Dedifferentiated amniotic fluid mesenchymal stem cell (primary cell): ENCODE results near the gene PRRX2.
"Not testable (repeated sequence)": the region's sequence is repeated elsewhere in the genome, so short reads cannot be mapped to it uniquely, and the experiment has no call there.

Source experiments
- DNase-seq: peaks from one replicate; pipeline ENCODE4 v3.0.0-alpha.2; 2016; ENCODE audit errors: extremely low spot score

PRRX2 gene

DNA sequence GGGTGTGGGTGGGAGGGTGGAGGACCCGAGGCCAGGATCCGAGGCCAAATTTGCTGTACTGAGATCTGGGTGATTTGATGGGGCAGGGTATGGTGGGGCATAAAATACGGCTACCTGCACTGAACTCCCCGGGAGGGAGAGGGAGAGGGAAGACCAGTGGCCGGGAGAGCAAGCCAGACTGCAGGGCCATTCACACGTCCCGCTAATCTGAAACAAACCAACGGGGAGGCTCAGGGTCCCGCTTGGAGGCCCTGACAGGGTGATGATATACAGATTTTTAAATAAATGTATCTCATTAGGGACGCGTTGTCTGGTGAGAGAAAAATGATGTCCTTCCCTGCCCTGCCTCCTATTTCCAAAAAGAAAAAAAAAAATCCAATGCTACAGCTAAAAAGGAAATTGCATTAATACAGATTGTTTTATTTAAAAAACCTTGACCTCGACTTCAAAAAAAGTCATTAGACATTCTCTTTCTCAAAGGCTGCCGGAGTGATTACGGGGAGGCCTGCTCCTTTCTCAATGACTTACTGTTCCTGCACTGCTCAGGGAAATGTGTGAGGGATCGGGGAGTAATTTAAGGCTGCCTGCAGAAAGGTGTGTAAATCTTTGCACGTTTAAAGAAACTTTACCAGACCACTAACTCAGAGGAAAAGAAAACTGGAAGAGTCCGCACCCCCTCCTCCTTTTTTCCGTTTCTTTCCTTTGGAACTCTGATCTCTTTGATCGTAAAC is 11.5 kb upstream of the PRRX2 start:
- DNase-seq: no peak

DNA sequence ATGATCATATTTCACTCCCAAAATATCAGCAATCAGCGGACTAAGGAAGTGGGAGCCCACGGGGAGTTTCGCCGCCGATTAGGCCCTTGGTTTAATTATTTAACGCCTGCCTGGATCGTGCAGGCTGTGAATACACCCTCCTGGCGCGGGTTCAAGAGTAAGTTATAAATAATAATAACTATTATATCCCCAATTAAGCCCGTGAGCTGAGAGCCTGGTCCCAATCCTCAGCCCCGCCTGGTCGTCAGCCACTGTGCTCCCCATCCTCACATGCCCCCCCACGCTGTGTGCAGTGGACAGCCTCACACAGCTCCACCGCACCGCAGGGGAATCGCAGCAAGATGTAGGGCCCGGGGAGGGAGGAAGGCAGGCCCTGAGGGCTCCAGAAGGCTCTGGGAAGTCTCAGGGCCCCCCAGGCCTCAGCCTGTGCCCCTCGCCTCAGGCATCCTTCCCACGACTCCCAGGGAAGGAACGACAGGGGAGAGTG is 10.8 kb upstream of the PRRX2 start:
- DNase-seq: no peak

DNA sequence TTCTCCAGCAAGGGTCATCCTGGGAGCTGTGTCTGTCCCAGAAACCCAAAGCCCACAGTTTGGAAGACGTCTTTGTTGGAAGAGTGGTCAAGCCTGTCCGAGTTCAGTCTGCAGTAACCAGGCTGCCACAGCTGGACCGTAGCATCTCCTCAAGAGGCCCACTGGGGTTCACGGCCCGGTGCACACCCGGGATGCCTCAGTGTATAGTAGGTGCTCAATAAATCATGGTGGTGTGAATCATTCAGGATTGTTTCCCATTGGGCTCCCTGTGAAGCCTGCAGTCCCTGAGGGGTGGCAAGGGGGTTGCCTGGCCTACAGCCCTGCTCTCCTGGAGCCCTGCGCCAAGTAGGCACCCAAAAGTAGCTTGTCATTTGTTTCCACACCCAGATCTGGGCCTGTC is 10.3 kb upstream of the PRRX2 start:
- DNase-seq: no peak

DNA sequence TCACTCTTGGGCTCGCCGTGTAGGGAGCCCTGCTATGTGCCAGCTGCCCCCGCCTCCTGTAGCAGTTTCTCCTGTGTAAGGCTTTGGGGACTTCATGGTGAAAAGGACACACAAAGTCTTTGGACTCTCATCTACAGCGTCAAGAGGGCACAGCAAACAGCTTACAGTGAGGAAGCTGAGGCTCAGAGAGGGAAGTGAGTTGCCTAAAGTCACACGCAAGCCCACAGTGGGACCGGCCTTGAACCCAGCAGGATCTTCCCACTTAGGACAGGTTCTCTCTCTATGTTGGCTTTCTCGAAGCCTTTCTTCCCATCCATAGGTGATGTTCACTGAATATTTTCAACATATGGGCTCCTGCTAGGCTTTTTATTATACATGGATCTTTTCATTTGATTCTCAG is 9.8 kb upstream of the PRRX2 start:
- DNase-seq: no peak

DNA sequence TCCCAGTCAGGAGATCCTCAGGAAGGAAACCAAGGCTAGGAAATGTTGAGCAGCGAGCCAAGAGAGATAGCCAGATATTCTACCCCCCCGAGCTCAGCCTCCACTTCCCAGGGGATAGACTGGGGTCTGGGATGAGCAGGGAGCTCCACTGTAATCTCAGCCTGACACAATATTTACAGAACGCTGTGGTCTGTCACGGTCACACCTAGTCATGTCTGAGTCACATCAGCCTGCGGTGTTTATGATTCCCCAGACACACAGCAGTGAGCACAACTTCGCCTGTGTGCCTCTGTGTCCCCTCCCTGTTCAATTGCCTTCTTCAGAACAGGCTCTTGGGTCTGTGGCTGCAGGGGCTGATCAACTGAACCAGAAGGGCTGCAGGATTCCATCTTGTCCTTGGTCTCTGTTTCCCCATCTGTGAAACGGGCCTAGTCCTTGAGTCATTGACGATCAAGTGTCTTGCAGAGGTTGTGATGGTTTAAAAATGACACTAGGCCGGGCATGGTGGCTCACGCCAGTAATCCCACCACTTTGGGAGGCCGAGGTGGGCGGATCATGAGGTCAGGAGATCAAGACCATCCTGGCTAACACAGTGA is 8.6 kb upstream of the PRRX2 start:
- DNase-seq: peak; percentile 51

DNA sequence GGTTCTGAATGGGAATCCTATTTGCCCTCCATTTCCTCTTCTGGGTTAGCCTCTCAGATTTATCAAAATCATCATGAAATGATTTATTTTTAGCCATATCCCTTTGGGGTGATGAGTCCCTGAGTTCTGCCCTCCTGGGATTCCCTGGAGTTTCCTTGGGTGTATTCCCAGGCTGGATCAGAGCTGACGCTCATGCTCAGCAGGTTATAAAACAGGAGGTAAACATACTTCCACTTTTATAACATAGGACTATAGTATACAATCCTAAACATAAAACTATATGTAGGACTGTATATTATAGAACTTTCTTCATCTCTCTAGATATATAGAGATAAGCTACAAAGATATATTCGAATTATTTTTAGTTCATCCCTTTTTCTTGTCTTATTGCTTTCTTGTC is 4.4 kb upstream of the PRRX2 start:
- DNase-seq: no peak

DNA sequence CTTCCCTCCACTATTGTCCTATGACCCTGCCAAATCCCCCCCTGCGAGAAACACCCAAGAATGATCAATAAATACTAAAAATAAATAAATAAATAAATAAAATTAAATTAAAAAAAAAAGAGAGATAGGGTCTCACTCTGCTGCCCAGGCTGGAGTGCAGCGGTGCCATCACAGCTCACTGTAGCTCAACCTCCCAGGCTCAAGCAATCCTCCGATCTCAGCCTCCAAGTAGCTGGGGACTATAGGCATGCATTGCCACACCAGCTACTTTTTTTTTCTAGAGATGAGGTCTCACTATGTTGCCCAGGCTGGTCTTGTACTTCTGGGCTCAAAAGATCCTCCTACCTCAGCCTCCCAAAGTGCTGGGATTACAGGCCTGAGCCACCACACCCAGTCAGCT is 3.2 kb upstream of the PRRX2 start:
- DNase-seq: not testable (repeated sequence)

DNA sequence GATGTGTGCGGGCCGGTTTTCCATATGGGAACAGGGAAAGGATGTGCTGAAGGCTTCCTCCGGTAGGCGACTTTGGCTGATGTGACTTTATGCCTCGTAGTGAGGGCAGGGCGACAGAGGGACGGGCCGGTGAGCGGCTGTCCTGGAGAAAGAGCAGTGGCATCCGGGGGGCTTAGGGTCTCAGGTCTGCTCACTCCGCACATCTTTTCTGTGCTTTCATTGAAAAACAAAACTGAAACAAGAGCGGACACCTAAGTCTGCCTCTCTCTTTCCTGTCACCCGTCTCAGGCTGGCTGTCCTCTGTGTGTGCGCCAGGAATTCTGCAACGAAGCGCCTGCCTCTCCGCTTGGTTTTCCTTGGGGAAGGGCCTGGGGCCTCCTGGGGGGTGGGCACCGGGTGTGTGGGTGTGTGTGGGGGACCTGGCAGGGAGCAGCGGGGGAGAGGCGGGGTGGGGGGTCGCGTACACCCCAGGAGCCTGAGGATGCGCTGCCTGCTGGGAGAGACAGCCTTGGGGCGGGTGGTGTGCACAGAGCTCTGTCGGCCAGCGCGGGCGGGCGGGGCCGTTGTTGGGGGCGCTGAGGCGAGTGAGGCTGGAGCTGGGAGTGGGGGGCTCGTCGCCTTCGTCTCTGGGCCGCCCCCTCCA is 580 bp upstream of the PRRX2 start:
- no peak for DNase-seq

DNA sequence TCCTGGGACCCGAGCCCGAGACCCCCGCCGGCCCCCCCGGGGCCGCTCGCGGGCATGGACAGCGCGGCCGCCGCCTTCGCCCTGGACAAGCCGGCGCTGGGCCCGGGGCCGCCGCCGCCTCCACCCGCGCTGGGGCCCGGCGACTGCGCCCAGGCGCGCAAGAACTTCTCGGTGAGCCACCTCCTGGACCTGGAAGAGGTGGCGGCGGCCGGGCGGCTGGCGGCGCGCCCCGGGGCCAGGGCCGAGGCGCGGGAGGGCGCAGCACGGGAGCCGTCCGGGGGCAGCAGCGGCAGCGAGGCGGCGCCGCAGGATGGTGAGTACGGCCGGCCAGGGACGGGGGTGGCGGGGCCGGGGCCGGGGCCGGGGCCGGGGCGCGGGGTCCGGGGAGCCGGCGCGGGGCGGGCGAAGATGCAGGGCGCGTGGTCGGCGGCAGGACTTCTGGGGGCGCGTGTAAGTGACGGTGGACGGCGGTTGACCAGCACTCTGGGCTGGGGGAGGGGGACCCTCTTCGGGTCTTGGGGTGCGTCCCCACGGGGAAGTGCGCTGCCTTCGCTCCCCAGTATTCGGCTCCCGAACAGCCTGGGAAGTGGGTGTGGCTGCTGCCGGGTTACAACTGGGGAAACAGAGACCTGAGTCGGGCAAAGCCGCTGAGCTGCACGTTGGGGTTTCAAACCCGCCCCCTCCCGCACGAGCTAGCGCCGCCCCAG is 520 bp downstream of the PRRX2 start:
- DNase-seq: no peak

DNA sequence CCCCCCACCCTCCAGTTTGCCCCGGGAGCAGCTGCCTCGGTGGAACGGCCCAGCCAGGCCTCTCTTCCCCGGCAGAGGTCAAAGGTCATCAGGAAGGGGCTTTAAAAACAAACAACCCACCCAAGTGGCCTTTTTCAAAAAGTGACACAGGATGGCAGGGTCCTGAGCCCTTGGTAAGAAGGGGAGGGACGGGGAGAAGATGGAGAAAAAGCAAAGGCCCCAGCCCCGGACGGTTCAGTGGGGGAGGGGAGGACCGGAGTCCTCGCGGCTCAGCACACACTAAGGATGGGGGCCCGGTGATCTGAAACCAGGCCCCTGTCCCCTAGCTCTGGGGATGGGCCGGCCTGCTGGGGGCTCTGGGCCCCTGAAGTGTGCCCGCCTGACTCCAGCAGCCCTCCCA is 1.1 kb downstream of the PRRX2 start:
- DNase-seq: no peak

DNA sequence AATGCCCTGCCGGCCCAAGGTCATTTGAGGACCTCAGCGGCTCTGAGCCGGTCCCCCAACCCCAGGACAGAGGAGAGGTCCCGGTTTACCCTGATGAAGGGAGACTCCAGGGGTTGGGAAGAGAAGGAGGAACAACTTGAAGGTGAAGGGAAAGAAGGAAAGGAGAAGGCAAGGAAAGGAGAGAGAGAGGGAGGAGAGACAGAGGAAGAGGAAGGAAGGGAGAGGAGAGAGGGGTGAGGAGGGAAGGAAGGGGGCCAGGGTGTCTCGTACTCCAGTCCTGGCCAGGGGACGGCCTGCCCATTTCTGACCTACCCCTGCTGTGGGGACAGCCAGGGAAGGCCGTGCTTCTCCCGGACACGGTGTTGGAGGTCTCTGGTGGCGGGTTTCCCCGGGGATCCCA is 1.9 kb downstream of the PRRX2 start:
- DNase-seq: no peak

DNA sequence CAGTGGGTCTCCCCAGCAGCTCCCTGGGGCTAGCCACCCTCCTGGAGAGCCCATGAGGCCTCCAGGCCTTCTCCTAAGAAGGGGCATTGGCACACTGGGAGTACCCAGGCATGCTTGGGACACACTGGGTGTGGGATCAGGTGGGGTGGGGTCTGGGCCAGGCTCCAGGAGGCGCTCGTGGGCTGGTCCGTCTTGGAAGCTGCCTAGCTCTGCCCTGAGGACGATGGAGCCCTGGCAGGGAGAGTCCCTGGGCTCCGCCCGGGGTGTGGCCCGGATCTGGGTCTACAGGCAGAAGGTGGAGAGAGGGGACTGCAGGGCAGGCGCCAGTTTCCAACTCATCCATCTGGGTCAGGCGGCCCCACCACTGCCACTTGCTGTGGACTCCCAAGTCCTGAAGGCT is 2.4 kb downstream of the PRRX2 start:
- DNase-seq: no peak

DNA sequence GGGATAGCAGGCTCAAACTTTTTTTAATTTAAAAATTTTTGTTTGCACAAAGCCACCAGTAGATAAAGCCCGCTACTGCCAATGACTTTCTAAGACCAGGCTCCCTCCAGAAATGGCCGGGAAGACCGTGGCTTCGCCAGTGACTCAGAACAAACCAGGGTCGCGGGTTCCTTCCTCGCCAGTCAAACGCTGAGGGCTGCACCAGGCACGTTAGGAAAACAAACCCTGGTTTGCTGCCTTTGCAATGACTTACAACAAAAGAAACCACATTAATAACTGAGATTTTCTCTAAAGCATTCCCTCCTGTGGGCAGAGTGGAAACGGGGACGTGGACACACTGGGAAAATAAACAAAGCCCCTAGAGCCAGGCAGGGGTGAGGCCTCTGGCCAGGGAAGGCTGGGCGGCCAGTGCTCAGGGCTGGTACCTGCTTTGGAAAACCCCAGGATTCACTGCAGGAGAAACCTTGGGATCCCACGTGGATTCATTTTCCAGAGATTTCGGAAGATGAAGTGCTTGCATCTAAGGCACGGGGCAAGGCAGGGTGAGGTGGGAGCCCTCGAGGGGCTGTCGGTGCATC is 3.8 kb downstream of the PRRX2 start:
- DNase-seq: peak; percentile 77

DNA sequence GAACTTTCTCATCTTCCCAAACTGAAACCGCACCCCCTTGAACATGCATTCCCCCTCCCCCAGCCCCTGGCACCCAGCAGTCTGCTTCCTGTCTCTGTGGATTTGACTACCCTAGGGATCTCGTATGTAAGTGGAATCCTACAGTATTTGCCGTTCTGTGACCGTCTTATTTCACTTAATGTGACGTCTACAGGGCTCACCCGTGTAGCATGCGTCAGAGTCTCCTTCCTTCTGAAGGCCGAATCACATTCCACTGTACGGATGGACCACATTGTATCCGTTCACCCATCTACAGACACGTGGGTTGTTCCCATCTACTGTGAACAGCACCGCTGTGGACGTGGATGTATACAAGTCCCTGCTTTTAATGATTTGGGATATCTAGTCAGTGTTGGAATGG is 4.5 kb downstream of the PRRX2 start:
- DNase-seq: peak; percentile 74

DNA sequence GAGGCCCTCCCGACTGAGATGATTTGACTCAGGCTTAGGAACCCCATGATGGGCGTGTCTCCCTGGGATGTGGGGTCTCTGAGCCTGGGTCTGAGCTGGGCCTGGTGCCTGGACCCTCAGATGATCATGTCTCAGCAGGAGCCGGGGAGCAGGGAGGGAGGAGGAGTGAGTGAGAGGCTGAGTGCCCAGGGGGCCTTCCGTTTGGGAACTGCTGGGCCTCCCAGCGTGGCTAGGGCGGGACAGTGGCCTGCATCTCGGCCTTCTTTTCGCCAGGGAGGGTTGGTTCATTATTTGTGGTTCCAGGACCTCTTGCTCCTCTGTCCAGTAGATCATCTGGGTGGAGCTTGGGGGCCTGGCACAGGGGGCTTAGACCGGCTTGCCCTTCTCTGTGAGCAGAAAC is 5.6 kb downstream of the PRRX2 start:
- no peak for DNase-seq

DNA sequence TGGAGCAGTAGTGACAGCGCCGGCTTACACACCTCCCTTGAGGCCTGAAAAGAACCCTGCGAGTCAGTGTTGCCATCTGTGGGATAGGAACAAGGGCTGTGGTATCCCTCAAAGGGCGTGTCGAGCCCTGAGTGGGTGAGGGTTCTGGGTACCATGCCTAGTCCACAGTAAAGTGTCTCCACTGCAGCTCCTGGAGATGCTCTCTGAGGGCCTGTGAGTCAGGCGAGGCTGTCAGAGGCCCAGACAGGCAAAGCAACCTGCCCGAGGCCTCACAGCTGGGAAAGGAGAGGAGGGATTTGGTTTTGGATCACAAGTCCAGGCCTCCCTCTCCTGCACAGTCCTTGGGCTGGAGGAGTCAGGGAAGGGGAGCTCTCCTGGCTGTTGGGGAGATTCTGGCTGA is 6.1 kb downstream of the PRRX2 start:
- DNase-seq: no peak

DNA sequence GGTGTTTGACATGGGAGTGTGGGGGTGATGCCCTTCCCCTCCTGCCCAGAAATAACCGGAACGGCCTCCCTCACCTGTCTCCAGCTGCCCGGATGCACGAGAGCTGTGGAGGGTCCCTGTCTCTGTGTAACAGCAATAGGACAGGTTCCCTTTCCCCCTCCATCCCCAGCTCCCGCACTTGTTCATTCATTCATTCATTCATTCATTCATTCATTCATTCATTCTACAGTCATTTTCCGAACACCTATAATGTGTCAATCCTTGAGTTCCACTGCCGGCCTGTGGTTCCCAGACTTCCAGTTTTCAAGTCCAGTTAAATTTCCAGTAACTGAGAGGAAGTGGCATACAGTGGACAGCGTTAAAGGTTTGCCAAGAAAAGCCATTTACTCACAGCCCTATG is 7.3 kb downstream of the PRRX2 start:
- no peak for DNase-seq

DNA sequence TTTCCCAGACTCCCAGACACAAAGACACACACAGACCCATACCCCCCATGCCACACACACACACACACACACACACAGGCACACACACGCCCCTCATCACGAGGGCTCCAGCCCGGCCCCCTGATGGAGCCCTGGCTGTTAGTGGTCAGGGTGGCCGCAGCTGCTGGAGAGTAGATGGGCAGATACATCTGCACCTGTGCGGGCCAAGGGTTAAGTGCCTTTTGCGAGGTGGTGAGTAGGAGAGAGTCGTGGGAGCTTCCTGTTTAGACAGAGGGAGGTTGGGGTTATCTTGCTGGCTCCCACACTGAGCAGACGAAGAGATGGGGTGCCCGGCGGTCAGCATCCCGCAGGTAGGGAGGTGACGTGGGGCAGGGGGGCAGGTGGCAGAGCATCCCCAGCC is 8.2 kb downstream of the PRRX2 start:
- no peak for DNase-seq

DNA sequence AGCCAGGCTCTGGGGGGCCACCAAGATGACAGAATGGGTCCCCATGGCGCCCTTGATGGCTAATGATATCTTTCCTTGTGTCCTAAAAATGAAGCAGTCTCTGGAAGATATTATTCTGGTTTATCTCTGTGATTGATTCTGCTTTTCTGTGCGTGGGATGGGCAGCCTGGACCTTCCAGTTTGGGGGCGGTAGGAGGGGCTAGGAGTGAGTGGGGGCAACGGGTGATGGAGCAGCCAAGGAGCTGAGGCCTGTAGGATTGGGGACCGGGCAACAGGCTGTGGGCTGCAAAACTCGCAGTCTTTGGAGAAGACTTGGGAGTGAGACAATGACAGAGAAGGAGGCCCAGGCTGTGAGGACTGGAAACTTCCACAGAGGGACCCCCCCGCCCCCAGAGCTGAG is 8.8 kb downstream of the PRRX2 start:
- DNase-seq: no peak

DNA sequence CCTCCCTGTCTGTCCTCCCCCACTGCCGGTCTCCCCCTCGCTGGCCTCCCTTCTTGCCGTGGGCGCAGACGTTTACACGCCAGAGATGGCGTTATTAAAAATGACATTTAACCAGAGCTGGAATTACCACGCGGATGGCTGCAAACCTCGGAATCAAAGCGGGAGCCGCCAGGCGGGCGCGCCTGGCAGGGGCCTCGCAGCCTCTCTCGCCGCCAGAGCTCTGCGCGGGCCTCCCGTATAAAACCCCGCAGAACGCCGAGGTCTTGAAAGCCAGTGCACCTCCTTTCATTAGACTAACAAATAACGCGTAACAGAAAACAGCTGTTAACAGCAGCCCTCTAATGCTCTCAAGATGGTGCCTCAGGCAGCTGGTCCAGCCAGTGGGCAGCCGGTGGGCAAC is 10.2 kb downstream of the PRRX2 start:
- no peak for DNase-seq

DNA sequence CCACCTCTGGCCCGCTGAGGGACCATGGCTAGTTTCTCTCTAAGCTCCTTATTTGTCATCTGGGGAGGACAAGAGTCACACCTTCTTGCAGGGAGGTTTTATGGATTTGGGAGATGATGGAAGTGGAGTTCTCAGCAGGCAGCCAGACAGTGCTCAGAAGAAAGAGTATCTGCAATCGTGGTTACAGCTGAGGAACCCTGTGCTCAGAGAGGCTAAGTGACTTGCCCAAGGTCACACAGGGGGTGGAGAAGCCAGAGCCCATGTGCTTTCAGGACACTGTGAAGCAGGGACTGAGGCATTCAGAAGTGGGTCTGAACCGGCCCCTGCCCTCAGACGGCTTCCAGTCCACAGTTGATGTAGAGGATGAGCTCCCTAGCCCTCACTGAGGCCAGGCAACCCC is 10.8 kb downstream of the PRRX2 start:
- DNase-seq: no peak

DNA sequence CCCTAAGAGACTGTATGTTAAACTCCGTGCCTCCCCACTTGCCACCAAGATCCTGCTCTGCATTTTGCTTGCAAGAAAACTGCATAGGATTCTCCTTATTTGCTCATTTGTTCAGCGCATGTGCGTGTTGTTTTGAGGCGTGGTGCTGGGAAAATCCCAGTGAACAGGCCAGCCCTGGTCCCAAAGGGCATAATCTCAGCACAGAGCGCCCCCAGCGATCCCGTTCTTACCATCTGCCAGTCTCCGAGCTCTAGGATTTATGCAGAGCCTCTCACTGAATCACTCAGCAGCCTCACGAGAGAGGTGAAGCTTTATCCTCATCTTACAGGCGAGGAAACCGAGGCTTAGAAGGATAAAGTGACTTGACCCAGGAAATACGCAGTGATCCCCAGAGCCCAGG is 11.5 kb downstream of the PRRX2 start:
- peak; percentile 85 for DNase-seq
